Measurements from ENCODE around the gene RRAGC. TPM values are rescaled to one million over a fixed set of nuclear protein-coding genes. Genes with fewer than 3 reads are reported as not detected.

The RRAGC gene
- polyA plus RNA-seq, 1 experiment = 6.5 TPM

DNA sequence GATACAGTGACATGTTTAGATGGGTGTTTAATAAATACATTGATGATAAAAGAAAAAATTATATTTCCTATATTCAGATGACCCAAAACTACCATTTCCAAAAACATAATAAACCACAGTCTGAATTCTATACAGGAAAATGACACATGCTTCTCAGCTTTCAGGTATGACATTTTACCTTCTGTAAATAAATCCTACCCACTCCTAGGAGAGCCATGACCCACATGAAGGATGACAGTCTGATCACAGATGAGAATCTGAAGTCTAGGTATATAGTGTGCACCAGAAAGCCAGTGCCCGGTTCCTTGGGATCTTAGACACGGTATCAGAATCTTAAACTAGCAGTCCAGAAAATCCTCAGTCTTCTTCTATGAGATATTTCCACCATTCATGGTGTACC is 25.5 kb upstream of the RRAGC start:
- CTCF ChIA-PET = no interaction called here
- TF ChIP-seq, protein P1, sequence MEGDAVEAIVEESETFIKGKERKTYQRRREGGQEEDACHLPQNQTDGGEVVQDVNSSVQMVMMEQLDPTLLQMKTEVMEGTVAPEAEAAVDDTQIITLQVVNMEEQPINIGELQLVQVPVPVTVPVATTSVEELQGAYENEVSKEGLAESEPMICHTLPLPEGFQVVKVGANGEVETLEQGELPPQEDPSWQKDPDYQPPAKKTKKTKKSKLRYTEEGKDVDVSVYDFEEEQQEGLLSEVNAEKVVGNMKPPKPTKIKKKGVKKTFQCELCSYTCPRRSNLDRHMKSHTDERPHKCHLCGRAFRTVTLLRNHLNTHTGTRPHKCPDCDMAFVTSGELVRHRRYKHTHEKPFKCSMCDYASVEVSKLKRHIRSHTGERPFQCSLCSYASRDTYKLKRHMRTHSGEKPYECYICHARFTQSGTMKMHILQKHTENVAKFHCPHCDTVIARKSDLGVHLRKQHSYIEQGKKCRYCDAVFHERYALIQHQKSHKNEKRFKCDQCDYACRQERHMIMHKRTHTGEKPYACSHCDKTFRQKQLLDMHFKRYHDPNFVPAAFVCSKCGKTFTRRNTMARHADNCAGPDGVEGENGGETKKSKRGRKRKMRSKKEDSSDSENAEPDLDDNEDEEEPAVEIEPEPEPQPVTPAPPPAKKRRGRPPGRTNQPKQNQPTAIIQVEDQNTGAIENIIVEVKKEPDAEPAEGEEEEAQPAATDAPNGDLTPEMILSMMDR (IDR thresholded peaks at IDR 0.05; ENCODE audit: insufficient read depth, low read depth, low read length) = no peak
- no peaks in the 10 kb centered on the region for H3K27me3 ChIP-seq (ENCODE audit: control insufficient read depth, insufficient read depth, low read length)
- POLR2A ChIA-PET = no interaction called here
- H3K4me3 ChIP-seq (ENCODE audit: low read depth, low read length) = no peak overlapping the region
- H3K36me3 ChIP-seq (ENCODE audit: control insufficient read depth, insufficient read depth, low read length) = no peaks in the 10 kb centered on the region
- DNase-seq (ENCODE audit: low read depth) = no peak

DNA sequence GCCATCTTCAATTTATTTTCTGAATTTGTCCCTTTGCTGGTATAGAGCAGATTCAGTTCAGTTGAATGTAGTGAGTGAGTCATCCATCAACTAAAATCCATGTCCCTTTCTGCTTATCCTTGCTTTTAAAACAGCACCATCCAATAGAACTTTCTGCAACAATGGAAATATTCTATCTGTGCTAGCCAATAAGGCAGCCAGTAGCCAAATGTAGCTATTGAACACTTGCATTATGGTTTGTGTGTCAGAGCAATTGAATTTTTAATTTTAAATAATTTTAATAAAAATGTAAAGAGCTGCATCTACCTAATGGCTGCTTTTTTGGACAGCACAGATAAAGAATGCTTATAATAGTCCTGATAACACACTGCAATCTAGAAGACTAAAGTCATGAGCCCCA is 21.9 kb upstream of the RRAGC start, which contains the start of gene GJA9:
TSS of gene GJA9 (minus strand) at position 101 of the 400 bp plus-strand sequence. CDS start 5,489 bp downstream, outside the sequence.
- ChIA-PET CTCF (interaction anchor here (0.7 kb wide), 1 partner anchor 903 kb away, joined by 4 read pairs; no protein-coding TSS in a partner anchor), POLR2A (no interaction called here)
- no peak for DNase-seq (ENCODE audit: low read depth)
- TF ChIP-seq, protein P1 (IDR thresholded peaks at IDR 0.05; ENCODE audit: insufficient read depth, low read depth, low read length) = no peak
- no peaks in the 10 kb centered on the region for H3K36me3 ChIP-seq (ENCODE audit: control insufficient read depth, insufficient read depth, low read length)
- H3K27me3 ChIP-seq (ENCODE audit: control insufficient read depth, insufficient read depth, low read length) = no peaks in the 10 kb centered on the region
- H3K4me3 ChIP-seq (ENCODE audit: low read depth, low read length) = no peak within 1 kb of the TSS

DNA sequence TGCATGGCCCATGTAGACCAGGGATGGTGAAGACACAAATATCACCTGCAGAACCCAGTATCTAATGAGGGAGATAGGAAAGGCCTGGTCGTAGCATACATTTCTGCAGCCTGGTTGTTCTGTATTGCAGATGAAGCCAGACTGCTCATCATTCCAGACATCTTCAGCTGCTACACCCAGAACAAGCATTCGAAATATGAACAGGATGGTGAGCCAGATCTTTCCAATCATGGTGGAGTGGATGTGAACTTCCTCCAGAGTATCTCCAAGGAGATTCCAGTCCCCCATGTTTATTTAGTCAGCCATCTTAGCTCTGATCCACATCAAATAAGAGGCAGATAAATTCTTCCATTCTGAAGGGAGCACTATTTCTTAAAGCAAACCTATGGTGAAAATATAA is 16.2 kb upstream of the RRAGC start:
- POLR2A ChIA-PET = no interaction called here
- no peak for DNase-seq (ENCODE audit: low read depth)
- CTCF ChIA-PET = interaction anchor here (1.3 kb wide), 1 partner anchor 13 kb away, joined by 4 read pairs; no protein-coding TSS in a partner anchor
- Histone ChIP-seq H3K4me3 (ENCODE audit: low read depth, low read length) (no peak overlapping the region), H3K27me3 (ENCODE audit: control insufficient read depth, insufficient read depth, low read length) (no peaks in the 10 kb centered on the region), H3K36me3 (ENCODE audit: control insufficient read depth, insufficient read depth, low read length) (no peaks in the 10 kb centered on the region)
- TF ChIP-seq, protein P1 (IDR thresholded peaks at IDR 0.05; ENCODE audit: insufficient read depth, low read depth, low read length) = no peak

DNA sequence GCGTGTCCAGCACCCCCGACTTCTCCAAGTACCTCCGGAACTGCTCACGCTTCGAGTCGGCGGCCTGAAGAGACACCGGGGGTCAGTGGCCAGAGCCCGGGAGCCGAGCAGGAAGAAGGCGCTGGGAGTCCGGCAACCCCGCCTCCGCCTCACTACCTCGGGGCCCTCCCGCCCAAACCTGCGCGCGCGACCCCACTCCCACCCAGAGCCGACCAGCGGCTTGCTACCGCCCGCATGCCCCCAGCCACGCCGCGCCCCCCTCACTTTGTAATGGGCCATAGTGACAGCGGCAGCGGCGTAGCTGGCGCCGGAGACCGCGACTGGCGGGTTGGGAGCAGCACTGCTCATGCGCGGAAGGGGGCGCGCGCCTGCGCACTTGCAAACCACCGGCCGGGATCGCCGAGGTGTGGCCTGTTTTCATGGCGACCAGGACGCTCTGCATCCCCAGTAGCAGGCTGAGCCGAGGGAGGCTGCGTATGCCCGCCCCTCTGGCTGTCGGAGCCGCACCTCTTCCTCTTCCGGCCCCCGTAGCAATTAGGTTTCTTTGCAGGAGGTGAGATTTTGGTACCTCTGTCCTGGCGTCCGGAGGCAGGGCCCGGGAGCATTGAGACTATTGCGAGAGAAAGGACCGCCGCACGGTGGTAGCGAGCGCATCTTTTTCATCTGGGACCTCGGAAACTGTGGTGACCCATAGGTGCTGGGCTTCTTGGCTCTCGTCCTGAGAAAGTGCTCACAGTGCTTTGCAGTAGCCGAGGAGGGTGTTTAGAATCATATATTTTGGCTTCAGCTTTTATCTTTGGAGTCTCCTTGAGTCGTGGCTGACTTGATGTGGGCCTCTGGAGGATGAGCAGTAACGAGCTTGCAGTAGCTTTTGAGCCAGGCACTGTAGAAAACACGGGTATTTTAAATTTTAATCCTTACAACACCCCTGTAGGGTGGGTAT is 13.7 kb upstream of the RRAGC start, which contains the start of gene MYCBP:
TSS of gene MYCBP (minus strand) at position 322 of the 943 bp plus-strand sequence. CDS start at position 279, 43 bp downstream.
- Histone ChIP-seq H3K27me3 (ENCODE audit: control insufficient read depth, insufficient read depth, low read length) (no peaks in the 10 kb centered on the region), H3K4me3 (ENCODE audit: low read depth, low read length) (peak within 1 kb of the TSS; percentile 56), H3K36me3 (ENCODE audit: control insufficient read depth, insufficient read depth, low read length) (no peaks in the 10 kb centered on the region)
- peak; percentile 77 for DNase-seq (ENCODE audit: low read depth)
- TF ChIP-seq, protein P1 (IDR thresholded peaks at IDR 0.05; ENCODE audit: insufficient read depth, low read depth, low read length) = 0 out of 2 replicates have a peak, but pooled peaks have one; percentile 1
- CTCF ChIA-PET = no interaction called here
- POLR2A ChIA-PET = no interaction called here

DNA sequence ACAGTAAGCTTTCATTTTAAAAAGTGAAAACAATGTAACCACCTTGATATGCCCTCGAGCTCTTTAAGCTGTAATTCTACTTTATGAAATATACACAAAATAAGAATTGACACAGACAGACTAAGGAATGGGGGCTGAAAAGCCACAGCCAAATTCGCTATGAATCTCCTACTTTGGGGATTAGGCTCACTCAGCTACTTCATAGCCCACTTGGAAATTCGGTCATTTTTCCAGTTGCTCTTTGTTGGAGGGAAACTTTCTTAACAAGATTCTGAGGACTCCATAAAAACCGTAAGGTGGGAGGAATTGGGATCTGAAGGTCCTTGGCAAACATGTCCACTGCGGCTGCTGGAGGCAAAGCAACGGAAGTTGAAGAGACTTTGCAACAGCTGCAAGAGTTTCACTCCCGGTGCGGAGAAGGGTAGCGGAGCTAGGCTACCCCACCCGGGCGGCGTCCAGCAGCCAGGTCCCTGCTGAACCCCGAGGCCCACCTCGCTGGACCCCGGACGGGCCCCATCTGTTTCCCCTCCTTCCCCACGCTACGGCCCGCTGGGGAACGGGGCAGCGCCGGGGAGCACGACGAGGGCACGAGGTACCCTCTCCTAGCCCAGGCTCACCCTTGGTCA is 12.9 kb upstream of the RRAGC start:
- Histone ChIP-seq H3K36me3 (ENCODE audit: control insufficient read depth, insufficient read depth, low read length) (no peaks in the 10 kb centered on the region), H3K27me3 (ENCODE audit: control insufficient read depth, insufficient read depth, low read length) (no peaks in the 10 kb centered on the region), H3K4me3 (ENCODE audit: low read depth, low read length) (peak overlapping the region; percentile 56)
- TF ChIP-seq, protein P1 (IDR thresholded peaks at IDR 0.05; ENCODE audit: insufficient read depth, low read depth, low read length) = no peak
- no peak for DNase-seq (ENCODE audit: low read depth)
- POLR2A ChIA-PET = no interaction called here
- CTCF ChIA-PET = interaction anchor here (0.7 kb wide), 1 partner anchor 24 kb away, joined by 4 read pairs; no protein-coding TSS in a partner anchor

All from BJ (cell line).